ENCODE results near the gene CCDC148. TPM values are rescaled to one million over a fixed set of nuclear protein-coding genes. Genes with fewer than 3 reads are reported as not detected.
A peak's percentile ranks its signal among the peaks of the same experiment; 100 is the strongest.

CCDC148 gene
- total RNA-seq, 1 experiment from 2014 or later, result 0.11 TPM

- Histone ChIP-seq H3F3A (ENCODE audit: low read length, unreplicated experiment) (no peaks in the 10 kb centered on the region), H3K9ac (ENCODE audit: low read length) (no peak overlapping the region), H2AFZ (ENCODE audit: low read length) (no peak overlapping the region), H3K36me3 (ENCODE audit: low read depth, low read length) (no peaks in the 10 kb centered on the region), H3K4me3 (ENCODE audit: low read length) (no peak overlapping the region), H4K20me1 (ENCODE audit: low read length) (no peaks in the 10 kb centered on the region), H3K4me1 (ENCODE audit: insufficient read depth, low read length) (peaks cover 3% of the 10 kb centered on the region; the same call in 1 of the 2 replicates), H3K27me3 (ENCODE audit: low read length) (no peaks in the 10 kb centered on the region), H3K9me3 (ENCODE audit: low read length) (no peaks in the 10 kb centered on the region), H3K9me2 (replicated peaks; ENCODE audit: low read length) (no peaks in the 10 kb centered on the region), H3K79me2 (ENCODE audit: low read length) (no peaks in the 10 kb centered on the region), H3K4me2 (ENCODE audit: low read length) (no peak overlapping the region), H3K27ac (ENCODE audit: low read length) (no peak overlapping the region)
- POLR2A ChIA-PET (ENCODE audit: unreplicated experiment), result no interaction called here
- intact Hi-C loops (cut with micrococcal nuclease), result no loop called here
- no peak for ATAC-seq
- no peak for DNase-seq
- CTCF ChIA-PET, result no interaction called here
- no TSS peak for BruUV-seq (replicated peaks)
- no peak for TF ChIP-seq EZH2phosphoT487 (IDR thresholded peaks at IDR 0.05; ENCODE audit: borderline replicate concordance, low read length)
- no peak for TF ChIP-seq CTCF (conservative IDR thresholded peaks at IDR 0.05; ENCODE audit: low read depth, low read length)
- no peak for TF ChIP-seq EZH2 (IDR thresholded peaks at IDR 0.05; ENCODE audit: low read length, unreplicated experiment)
Measured at GRCh38 chr2:158213773-158214172, 242.8 kb downstream of the CCDC148 start.

- intact Hi-C loops (cut with micrococcal nuclease), result no loop called here
- no peak for DNase-seq
- BruUV-seq (replicated peaks), result no TSS peak
- Histone ChIP-seq H4K20me1 (ENCODE audit: low read length) (no peaks in the 10 kb centered on the region), H3K4me1 (ENCODE audit: insufficient read depth, low read length) (peaks cover 3% of the 10 kb centered on the region; the same call in 1 of the 2 replicates), H3K79me2 (ENCODE audit: low read length) (no peaks in the 10 kb centered on the region), H3K9ac (ENCODE audit: low read length) (no peak overlapping the region), H3K9me3 (ENCODE audit: low read length) (no peaks in the 10 kb centered on the region), H3K4me2 (ENCODE audit: low read length) (no peak overlapping the region), H3F3A (ENCODE audit: low read length, unreplicated experiment) (no peaks in the 10 kb centered on the region), H3K36me3 (ENCODE audit: low read depth, low read length) (no peaks in the 10 kb centered on the region), H3K9me2 (replicated peaks; ENCODE audit: low read length) (no peaks in the 10 kb centered on the region), H3K4me3 (ENCODE audit: low read length) (no peak overlapping the region), H3K27ac (ENCODE audit: low read length) (no peak overlapping the region), H2AFZ (ENCODE audit: low read length) (no peak overlapping the region), H3K27me3 (ENCODE audit: low read length) (no peaks in the 10 kb centered on the region)
- TF ChIP-seq EZH2phosphoT487 (IDR thresholded peaks at IDR 0.05; ENCODE audit: borderline replicate concordance, low read length) (no peak), CTCF (conservative IDR thresholded peaks at IDR 0.05; ENCODE audit: low read depth, low read length) (no peak), EZH2 (IDR thresholded peaks at IDR 0.05; ENCODE audit: low read length, unreplicated experiment) (no peak)
- ChIA-PET POLR2A (ENCODE audit: unreplicated experiment) (no interaction called here), CTCF (no interaction called here)
- ATAC-seq, result no peak
Measured at GRCh38 chr2:158212301-158212700, 244.3 kb downstream of the CCDC148 start.

- no peak for TF ChIP-seq CTCF (conservative IDR thresholded peaks at IDR 0.05; ENCODE audit: low read depth, low read length)
- TF ChIP-seq EZH2phosphoT487 (IDR thresholded peaks at IDR 0.05; ENCODE audit: borderline replicate concordance, low read length), result no peak
- no peak for TF ChIP-seq EZH2 (IDR thresholded peaks at IDR 0.05; ENCODE audit: low read length, unreplicated experiment)
- Histone ChIP-seq H3F3A (ENCODE audit: low read length, unreplicated experiment) (no peaks in the 10 kb centered on the region), H3K36me3 (ENCODE audit: low read depth, low read length) (no peaks in the 10 kb centered on the region), H3K4me3 (ENCODE audit: low read length) (no peak overlapping the region), H3K27me3 (ENCODE audit: low read length) (no peaks in the 10 kb centered on the region), H2AFZ (ENCODE audit: low read length) (no peak overlapping the region), H3K9me2 (replicated peaks; ENCODE audit: low read length) (no peaks in the 10 kb centered on the region), H4K20me1 (ENCODE audit: low read length) (no peaks in the 10 kb centered on the region), H3K4me2 (ENCODE audit: low read length) (no peak overlapping the region), H3K79me2 (ENCODE audit: low read length) (no peaks in the 10 kb centered on the region), H3K27ac (ENCODE audit: low read length) (no peak overlapping the region), H3K4me1 (ENCODE audit: insufficient read depth, low read length) (peaks cover 3% of the 10 kb centered on the region; the same call in 1 of the 2 replicates), H3K9ac (ENCODE audit: low read length) (no peak overlapping the region), H3K9me3 (ENCODE audit: low read length) (no peaks in the 10 kb centered on the region)
- POLR2A ChIA-PET (ENCODE audit: unreplicated experiment), result no interaction called here
- DNase-seq (peak; percentile 36), ATAC-seq (no peak)
- BruUV-seq (replicated peaks), result no TSS peak
- CTCF ChIA-PET, result no interaction called here
- intact Hi-C loops (cut with micrococcal nuclease), result no loop called here
Measured at GRCh38 chr2:158211502-158211901, 245.1 kb downstream of the CCDC148 start.

Measured in PC-3 (cell line).